ENCODE data around the gene PNCK. TPM values are rescaled to one million over a fixed set of nuclear protein-coding genes. Genes with fewer than 3 reads are reported as not detected.

PNCK gene
- total and polyA plus RNA-seq, 7 experiments from 2014 or later: 0.35 to 1.1 (median 0.58) TPM; not detected in 4

GRCh38 chrX:153628665-153629064 is 44.9 kb downstream of the PNCK start:
- H3K4me1 ChIP-seq (ENCODE audit: control insufficient read depth in 2 of 2, insufficient read depth in 2 of 2, low read length in 2 of 2): no peaks in the 10 kb centered on the region
- H3K4me3 ChIP-seq (ENCODE audit: low read length): no peak overlapping the region
- H3K9me3 ChIP-seq (ENCODE audit: control insufficient read depth in 2 of 3, low read length in 3 of 3): no peaks in the 10 kb centered on the region
- peaks cover 0 to 14% (median 5%) of the 10 kb centered on the region in 11 donors for H3K9me3 Mint-ChIP-seq
- POLR2A ChIA-PET: no interaction called here
- no peak overlapping the region for H3K4me3 Mint-ChIP-seq
- H3K36me3 ChIP-seq (ENCODE audit: control insufficient read depth in 2 of 3, insufficient read depth in 3 of 3, low read length in 3 of 3): no peaks in the 10 kb centered on the region
- no peak for DNase-seq
- H3K27ac ChIP-seq (ENCODE audit: low read depth, low read length): no peak overlapping the region
- peaks cover 0 to 8% (median 0%) of the 10 kb centered on the region in 5 donors for H3K27me3 Mint-ChIP-seq
- H3K27ac Mint-ChIP-seq: no peak overlapping the region
- H3K27me3 ChIP-seq (ENCODE audit: control insufficient read depth in 2 of 2, insufficient read depth in 2 of 2, low read length in 2 of 2): no peaks in the 10 kb centered on the region
- intact Hi-C loops (cut with micrococcal nuclease): no loop called here
- no peak for ATAC-seq
- H3K4me1 Mint-ChIP-seq: no peaks in the 10 kb centered on the region
- CTCF ChIA-PET: no interaction called here
- no peaks in the 10 kb centered on the region for H3K36me3 Mint-ChIP-seq

GRCh38 chrX:153628129-153628528 is 45.5 kb downstream of the PNCK start:
- POLR2A ChIA-PET: no interaction called here
- no peak overlapping the region for H3K4me3 ChIP-seq (ENCODE audit: low read length)
- H3K27ac ChIP-seq (ENCODE audit: low read depth, low read length): no peak overlapping the region
- H3K4me3 Mint-ChIP-seq: no peak overlapping the region
- ATAC-seq: no peak
- no peaks in the 10 kb centered on the region for H3K36me3 ChIP-seq (ENCODE audit: control insufficient read depth in 2 of 3, insufficient read depth in 3 of 3, low read length in 3 of 3)
- no peaks in the 10 kb centered on the region for H3K27me3 ChIP-seq (ENCODE audit: control insufficient read depth in 2 of 2, insufficient read depth in 2 of 2, low read length in 2 of 2)
- no peak overlapping the region for H3K27ac Mint-ChIP-seq
- peaks cover 0 to 14% (median 5%) of the 10 kb centered on the region in 11 donors for H3K9me3 Mint-ChIP-seq
- H3K36me3 Mint-ChIP-seq: no peaks in the 10 kb centered on the region
- peaks cover 0 to 8% (median 0%) of the 10 kb centered on the region in 5 donors for H3K27me3 Mint-ChIP-seq
- DNase-seq: no peak
- intact Hi-C loops (cut with micrococcal nuclease): no loop called here
- no peaks in the 10 kb centered on the region for H3K4me1 ChIP-seq (ENCODE audit: control insufficient read depth in 2 of 2, insufficient read depth in 2 of 2, low read length in 2 of 2)
- CTCF ChIA-PET: no interaction called here
- H3K4me1 Mint-ChIP-seq: no peaks in the 10 kb centered on the region
- no peaks in the 10 kb centered on the region for H3K9me3 ChIP-seq (ENCODE audit: control insufficient read depth in 2 of 3, low read length in 3 of 3)

DNA sequence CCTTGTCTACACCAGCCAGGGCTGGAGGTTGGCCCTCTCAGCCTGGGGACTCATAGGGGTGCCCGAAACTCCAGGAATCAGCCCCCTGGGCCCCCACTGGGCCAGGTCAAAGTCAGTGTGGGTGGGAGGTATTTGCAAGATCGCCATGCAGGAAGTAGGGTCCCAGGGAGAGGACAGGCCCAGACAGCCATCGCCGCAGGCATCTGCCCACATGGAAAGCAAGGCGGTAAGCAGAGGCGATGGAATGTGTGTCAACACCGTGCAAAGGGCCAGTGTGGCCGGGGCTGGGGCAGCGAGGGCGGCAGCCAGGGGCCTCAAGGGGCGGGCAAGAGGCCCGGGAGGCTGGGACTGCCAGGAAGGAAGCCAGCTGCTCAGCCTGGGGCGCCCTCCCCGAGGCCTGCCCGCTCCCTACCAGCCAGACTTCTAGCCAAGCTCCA is 45.9 kb downstream of the PNCK start:
- Mint-ChIP-seq H3K27ac (no peak overlapping the region), H3K27me3 (peaks cover 0 to 8% (median 0%) of the 10 kb centered on the region in 5 donors), H3K36me3 (no peaks in the 10 kb centered on the region), H3K9me3 (peaks cover 0 to 14% (median 5%) of the 10 kb centered on the region in 11 donors), H3K4me1 (no peaks in the 10 kb centered on the region), H3K4me3 (no peak overlapping the region)
- Histone ChIP-seq H3K4me3 (ENCODE audit: low read length) (no peak overlapping the region), H3K9me3 (ENCODE audit: control insufficient read depth in 2 of 3, low read length in 3 of 3) (no peaks in the 10 kb centered on the region), H3K36me3 (ENCODE audit: control insufficient read depth in 2 of 3, insufficient read depth in 3 of 3, low read length in 3 of 3) (no peaks in the 10 kb centered on the region), H3K27me3 (ENCODE audit: control insufficient read depth in 2 of 2, insufficient read depth in 2 of 2, low read length in 2 of 2) (no peaks in the 10 kb centered on the region), H3K4me1 (ENCODE audit: control insufficient read depth in 2 of 2, insufficient read depth in 2 of 2, low read length in 2 of 2) (no peaks in the 10 kb centered on the region), H3K27ac (ENCODE audit: low read depth, low read length) (no peak overlapping the region)
- ChIA-PET POLR2A (no interaction called here), CTCF (no interaction called here)
- no peak for ATAC-seq
- intact Hi-C loops (cut with micrococcal nuclease): no loop called here
- no peak for DNase-seq

DNA sequence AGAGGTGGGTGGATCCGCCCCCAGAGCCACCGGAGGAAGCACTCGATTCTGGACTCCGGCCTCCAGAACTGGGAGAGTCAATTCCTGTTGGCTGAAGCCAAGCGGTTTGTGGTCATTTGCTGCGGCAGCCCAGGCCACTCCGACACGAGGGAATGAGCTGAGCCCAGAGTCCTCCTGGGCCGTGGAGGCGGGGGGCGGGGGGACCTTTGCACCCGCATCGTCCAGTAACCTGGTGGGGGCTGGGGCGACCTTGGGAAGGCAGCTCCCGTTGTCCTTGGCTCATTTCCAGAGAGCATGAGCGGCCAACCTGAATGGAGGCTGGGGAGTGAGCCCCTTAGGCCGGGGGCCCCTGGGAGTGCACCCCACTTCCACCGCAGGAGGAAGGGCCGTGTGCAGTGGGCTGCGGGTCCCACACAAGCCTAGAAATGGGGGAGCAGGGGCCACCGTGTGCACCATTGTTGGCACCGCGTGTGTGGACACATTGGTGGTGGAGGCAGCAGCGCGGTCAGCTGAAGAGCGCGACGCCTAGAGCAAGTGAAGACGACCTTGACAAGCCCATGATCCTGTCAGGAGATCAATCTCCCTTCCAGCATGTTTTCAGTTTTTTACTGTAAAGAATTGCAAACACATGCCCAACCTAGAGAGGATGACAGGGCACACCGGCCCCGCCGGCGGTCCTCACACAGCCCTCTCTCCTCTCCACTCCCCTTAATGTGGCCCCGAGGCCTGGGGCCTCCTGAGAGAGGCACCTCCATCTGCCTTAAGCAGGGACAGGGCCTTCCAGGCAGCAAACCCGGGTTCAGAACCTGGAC is 46.5 kb downstream of the PNCK start:
- Histone ChIP-seq H3K4me1 (ENCODE audit: control insufficient read depth in 2 of 2, insufficient read depth in 2 of 2, low read length in 2 of 2) (no peaks in the 10 kb centered on the region), H3K4me3 (ENCODE audit: low read length) (no peak overlapping the region), H3K36me3 (ENCODE audit: control insufficient read depth in 2 of 3, insufficient read depth in 3 of 3, low read length in 3 of 3) (no peaks in the 10 kb centered on the region), H3K27ac (ENCODE audit: low read depth, low read length) (no peak overlapping the region), H3K9me3 (ENCODE audit: control insufficient read depth in 2 of 3, low read length in 3 of 3) (no peaks in the 10 kb centered on the region), H3K27me3 (ENCODE audit: control insufficient read depth in 2 of 2, insufficient read depth in 2 of 2, low read length in 2 of 2) (no peaks in the 10 kb centered on the region)
- DNase-seq (no peak), ATAC-seq (no peak)
- Mint-ChIP-seq H3K27me3 (peaks cover 0 to 8% (median 0%) of the 10 kb centered on the region in 5 donors), H3K9me3 (peaks cover 0 to 14% (median 5%) of the 10 kb centered on the region in 11 donors), H3K36me3 (no peaks in the 10 kb centered on the region), H3K4me3 (no peak overlapping the region), H3K27ac (no peak overlapping the region), H3K4me1 (no peaks in the 10 kb centered on the region)
- intact Hi-C loops (cut with micrococcal nuclease): no loop called here
- ChIA-PET POLR2A (no interaction called here), CTCF (no interaction called here)

DNA sequence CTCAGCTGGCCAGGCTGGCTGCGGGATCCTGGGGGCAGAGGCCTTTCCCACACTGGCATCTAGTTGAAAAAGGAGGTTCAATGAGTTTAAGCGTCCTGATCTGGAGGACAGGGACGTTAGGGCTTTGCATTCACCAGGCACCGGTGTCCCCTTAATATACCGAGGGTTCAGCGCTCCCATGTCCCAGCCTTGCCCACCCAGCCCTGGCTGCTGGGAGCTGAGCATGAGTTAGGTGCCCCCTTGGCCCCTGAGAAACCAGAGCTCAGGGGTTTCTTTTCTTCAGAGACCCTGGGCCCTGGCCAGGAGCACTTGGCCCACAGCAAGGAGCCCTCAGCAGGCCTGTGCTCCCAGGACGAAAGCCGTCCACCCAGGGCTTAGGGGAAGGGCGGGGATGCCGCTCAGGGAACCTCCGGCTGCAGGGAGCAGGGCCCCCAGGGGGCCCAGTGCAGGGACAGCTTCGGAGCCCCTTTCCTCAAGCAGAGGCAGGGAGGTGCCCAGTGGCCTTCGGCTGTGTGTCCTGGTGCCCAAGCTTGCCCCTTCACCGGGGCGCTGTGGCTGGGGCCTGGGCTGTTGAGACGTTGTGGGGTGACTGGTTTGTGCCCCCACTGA is 47.5 kb downstream of the PNCK start:
- no peak for ATAC-seq
- Mint-ChIP-seq H3K4me3 (no peak overlapping the region), H3K27ac (no peak overlapping the region), H3K9me3 (peaks cover 0 to 7% (median 3%) of the 10 kb centered on the region in 11 donors), H3K27me3 (peaks cover 0 to 5% (median 0%) of the 10 kb centered on the region in 5 donors), H3K4me1 (no peaks in the 10 kb centered on the region), H3K36me3 (no peaks in the 10 kb centered on the region)
- Histone ChIP-seq H3K36me3 (ENCODE audit: control insufficient read depth in 2 of 3, insufficient read depth in 3 of 3, low read length in 3 of 3) (no peaks in the 10 kb centered on the region), H3K9me3 (ENCODE audit: control insufficient read depth in 2 of 3, low read length in 3 of 3) (no peaks in the 10 kb centered on the region), H3K27ac (ENCODE audit: low read depth, low read length) (no peak overlapping the region), H3K27me3 (ENCODE audit: control insufficient read depth in 2 of 2, insufficient read depth in 2 of 2, low read length in 2 of 2) (no peaks in the 10 kb centered on the region), H3K4me3 (ENCODE audit: low read length) (no peak overlapping the region), H3K4me1 (ENCODE audit: control insufficient read depth in 2 of 2, insufficient read depth in 2 of 2, low read length in 2 of 2) (no peaks in the 10 kb centered on the region)
- intact Hi-C loops (cut with micrococcal nuclease): no loop called here
- no peak for DNase-seq
- ChIA-PET POLR2A (no interaction called here), CTCF (no interaction called here)

- no peaks in the 10 kb centered on the region for H3K4me1 ChIP-seq (ENCODE audit: control insufficient read depth in 2 of 2, insufficient read depth in 2 of 2, low read length in 2 of 2)
These were observed 48.2 kb downstream of the PNCK start for GRCh38 chrX:153625271-153626024.

More at GRCh38 chrX:153625271-153626024, 48.2 kb downstream of the PNCK start:
- Histone ChIP-seq H3K27me3 (ENCODE audit: control insufficient read depth in 2 of 2, insufficient read depth in 2 of 2, low read length in 2 of 2) (no peaks in the 10 kb centered on the region), H3K36me3 (ENCODE audit: control insufficient read depth in 2 of 3, insufficient read depth in 3 of 3, low read length in 3 of 3) (no peaks in the 10 kb centered on the region), H3K27ac (ENCODE audit: low read depth, low read length) (no peak overlapping the region), H3K4me3 (ENCODE audit: low read length) (no peak overlapping the region), H3K9me3 (ENCODE audit: control insufficient read depth in 2 of 3, low read length in 3 of 3) (no peaks in the 10 kb centered on the region)
- Mint-ChIP-seq H3K4me3 (no peak overlapping the region), H3K27me3 (no peaks in the 10 kb centered on the region), H3K9me3 (peaks cover 0 to 3% (median 0%) of the 10 kb centered on the region in 11 donors), H3K27ac (no peak overlapping the region), H3K4me1 (no peaks in the 10 kb centered on the region), H3K36me3 (no peaks in the 10 kb centered on the region)
- DNase-seq (no peak), ATAC-seq (no peak)
- ChIA-PET POLR2A (no interaction called here), CTCF (interaction anchor here (0.9 kb wide), 1 partner anchor 11 kb away, joined by 3 read pairs; no protein-coding TSS in a partner anchor)
- intact Hi-C loops (cut with micrococcal nuclease): no loop called here

Measured in naive thymus-derived CD4-positive, alpha-beta T cell (primary cell).